Measurements from ENCODE around the gene CH25H.

GRCh38 chr10:89216056-89216455 lies 8.9 kb upstream of the CH25H start:
- TF ChIP-seq EGR1 (IDR thresholded peaks at IDR 0.05) (no peak), MAX (IDR thresholded peaks at IDR 0.05) (no peak), EP300 (IDR thresholded peaks at IDR 0.05; ENCODE audit: borderline replicate concordance) (no peak), CREB1 (IDR thresholded peaks at IDR 0.05; ENCODE audit: low read depth) (no peak), CEBPB (IDR thresholded peaks at IDR 0.05) (no peak), FOXM1 (IDR thresholded peaks at IDR 0.05; ENCODE audit: borderline replicate concordance, low read depth) (no peak), RAD21 (IDR thresholded peaks at IDR 0.05; ENCODE audit: low read depth) (no peak)
- TF ChIP-seq, protein P1, sequence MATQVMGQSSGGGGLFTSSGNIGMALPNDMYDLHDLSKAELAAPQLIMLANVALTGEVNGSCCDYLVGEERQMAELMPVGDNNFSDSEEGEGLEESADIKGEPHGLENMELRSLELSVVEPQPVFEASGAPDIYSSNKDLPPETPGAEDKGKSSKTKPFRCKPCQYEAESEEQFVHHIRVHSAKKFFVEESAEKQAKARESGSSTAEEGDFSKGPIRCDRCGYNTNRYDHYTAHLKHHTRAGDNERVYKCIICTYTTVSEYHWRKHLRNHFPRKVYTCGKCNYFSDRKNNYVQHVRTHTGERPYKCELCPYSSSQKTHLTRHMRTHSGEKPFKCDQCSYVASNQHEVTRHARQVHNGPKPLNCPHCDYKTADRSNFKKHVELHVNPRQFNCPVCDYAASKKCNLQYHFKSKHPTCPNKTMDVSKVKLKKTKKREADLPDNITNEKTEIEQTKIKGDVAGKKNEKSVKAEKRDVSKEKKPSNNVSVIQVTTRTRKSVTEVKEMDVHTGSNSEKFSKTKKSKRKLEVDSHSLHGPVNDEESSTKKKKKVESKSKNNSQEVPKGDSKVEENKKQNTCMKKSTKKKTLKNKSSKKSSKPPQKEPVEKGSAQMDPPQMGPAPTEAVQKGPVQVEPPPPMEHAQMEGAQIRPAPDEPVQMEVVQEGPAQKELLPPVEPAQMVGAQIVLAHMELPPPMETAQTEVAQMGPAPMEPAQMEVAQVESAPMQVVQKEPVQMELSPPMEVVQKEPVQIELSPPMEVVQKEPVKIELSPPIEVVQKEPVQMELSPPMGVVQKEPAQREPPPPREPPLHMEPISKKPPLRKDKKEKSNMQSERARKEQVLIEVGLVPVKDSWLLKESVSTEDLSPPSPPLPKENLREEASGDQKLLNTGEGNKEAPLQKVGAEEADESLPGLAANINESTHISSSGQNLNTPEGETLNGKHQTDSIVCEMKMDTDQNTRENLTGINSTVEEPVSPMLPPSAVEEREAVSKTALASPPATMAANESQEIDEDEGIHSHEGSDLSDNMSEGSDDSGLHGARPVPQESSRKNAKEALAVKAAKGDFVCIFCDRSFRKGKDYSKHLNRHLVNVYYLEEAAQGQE (IDR thresholded peaks at IDR 0.05; ENCODE audit: low read depth) = no peak
- TF ChIP-seq, protein P2, sequence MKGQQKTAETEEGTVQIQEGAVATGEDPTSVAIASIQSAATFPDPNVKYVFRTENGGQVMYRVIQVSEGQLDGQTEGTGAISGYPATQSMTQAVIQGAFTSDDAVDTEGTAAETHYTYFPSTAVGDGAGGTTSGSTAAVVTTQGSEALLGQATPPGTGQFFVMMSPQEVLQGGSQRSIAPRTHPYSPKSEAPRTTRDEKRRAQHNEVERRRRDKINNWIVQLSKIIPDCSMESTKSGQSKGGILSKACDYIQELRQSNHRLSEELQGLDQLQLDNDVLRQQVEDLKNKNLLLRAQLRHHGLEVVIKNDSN (IDR thresholded peaks at IDR 0.05) = no peak
